H9 (cell line): ENCODE measurements around the gene LRP2BP. TPM values are rescaled to one million over a fixed set of nuclear protein-coding genes. Genes with fewer than 3 reads are reported as not detected.

Experiments
- DNase-seq: peaks from one replicate; pipeline ENCODE4 v3.0.0-alpha.2; 2017
- H2AFZ ChIP-seq: one replicate; pipeline ENCODE4 v1.6.1; 2013; ENCODE audit warnings: mild to moderate bottlenecking, low read length, control low read depth, moderate library complexity
- H2AK5ac ChIP-seq: 2 replicates; pipeline ENCODE4 v1.6.1; 2013; ENCODE audit warnings: low read length, control low read depth, mixed read lengths; ENCODE audit not compliant: insufficient read length
- H2BK120ac ChIP-seq: one replicate; pipeline ENCODE4 v1.6.1; 2013; ENCODE audit warnings: low read depth, mild to moderate bottlenecking, low read length, control low read depth, inconsistent platforms; ENCODE audit not compliant: poor library complexity, severe bottlenecking
- H2BK12ac ChIP-seq: 2 replicates; pipeline ENCODE4 v1.6.1; 2013; ENCODE audit warnings: low read length, control low read depth, mixed read lengths, low read depth; ENCODE audit not compliant: insufficient read length
- H2BK15ac ChIP-seq: 2 replicates; pipeline ENCODE4 v1.6.1; 2013; ENCODE audit warnings: low read depth, low read length, control low read depth
- H2BK20ac ChIP-seq: one replicate; pipeline ENCODE4 v1.6.1; 2013; ENCODE audit warnings: low read depth, mild to moderate bottlenecking, low read length, control low read depth, inconsistent platforms; ENCODE audit not compliant: poor library complexity, severe bottlenecking
- H2BK5ac ChIP-seq: 2 replicates; pipeline ENCODE4 v1.6.1; 2013; ENCODE audit warnings: low read length, control low read depth, mixed read lengths; ENCODE audit not compliant: insufficient read length
- H3K14ac ChIP-seq: 2 replicates; pipeline ENCODE4 v1.6.1; 2013; ENCODE audit warnings: low read length, control low read depth; ENCODE audit not compliant: insufficient read depth
- H3K18ac ChIP-seq: 2 replicates; pipeline ENCODE4 v1.6.1; 2013; ENCODE audit warnings: low read depth, mild to moderate bottlenecking, mixed read lengths, low read length, control low read depth; ENCODE audit not compliant: insufficient read length
- H3K23ac ChIP-seq: 2 replicates; pipeline ENCODE4 v1.6.1; 2013; ENCODE audit warnings: low read length, control low read depth, mixed read lengths, low read depth; ENCODE audit not compliant: insufficient read length
- H3K23me2 ChIP-seq: 2 replicates; pipeline ENCODE4 v1.6.1; 2013; ENCODE audit warnings: low read depth, mild to moderate bottlenecking, mixed read lengths, low read length, control low read depth; ENCODE audit not compliant: insufficient read length, poor library complexity, severe bottlenecking
- H3K27ac ChIP-seq: 2 replicates; pipeline ENCODE4 v1.5.1; 2013; ENCODE audit warnings: low read length, control low read depth, mixed read lengths, low read depth; ENCODE audit not compliant: insufficient read length
- H3K27me3 ChIP-seq: 2 replicates; pipeline ENCODE4 v1.6.1; 2013; ENCODE audit warnings: low read length, control low read depth, inconsistent platforms; ENCODE audit not compliant: insufficient read depth
- H3K4ac ChIP-seq: 2 replicates; pipeline ENCODE4 v1.6.1; 2013; ENCODE audit warnings: low read depth, mild to moderate bottlenecking, control low read depth, inconsistent platforms, low read length, moderate library complexity
- H3K4me1 ChIP-seq: 2 replicates; pipeline ENCODE4 v1.6.1; 2013; ENCODE audit warnings: low read length, control low read depth, inconsistent platforms; ENCODE audit not compliant: insufficient read depth
- H3K4me2 ChIP-seq: 2 replicates; pipeline ENCODE4 v1.6.1; 2013; ENCODE audit warnings: low read length, control low read depth, mixed read lengths; ENCODE audit not compliant: insufficient read length, insufficient read depth
- H3K56ac ChIP-seq: 2 replicates; pipeline ENCODE4 v1.6.1; 2013; ENCODE audit warnings: low read depth, mild to moderate bottlenecking, mixed read lengths, low read length, control low read depth; ENCODE audit not compliant: insufficient read length
- H3K79me1 ChIP-seq: 2 replicates; pipeline ENCODE4 v1.6.1; 2013; ENCODE audit warnings: low read depth, mild to moderate bottlenecking, moderate library complexity, low read length, control low read depth, inconsistent platforms; ENCODE audit not compliant: insufficient read depth, poor library complexity, severe bottlenecking
- H3K79me2 ChIP-seq: 2 replicates; pipeline ENCODE4 v1.6.1; 2013; ENCODE audit warnings: low read length, control low read depth, inconsistent platforms; ENCODE audit not compliant: insufficient read depth
- H3K9ac ChIP-seq: 2 replicates; pipeline ENCODE4 v1.6.1; 2013; ENCODE audit warnings: low read length, control low read depth, mixed read lengths; ENCODE audit not compliant: insufficient read length; ENCODE audit errors: extremely low read depth
- H3K9me3 ChIP-seq: one replicate; pipeline ENCODE4 v1.6.1; 2013; ENCODE audit warnings: low read depth, low read length, inconsistent platforms; ENCODE audit not compliant: control insufficient read depth
- H3T11ph ChIP-seq: one replicate; pipeline ENCODE4 v1.6.1; 2013; ENCODE audit warnings: mild to moderate bottlenecking, low read length, control low read depth, inconsistent platforms
- H4K20me1 ChIP-seq: one replicate; pipeline ENCODE4 v1.6.1; 2013; ENCODE audit not compliant: control insufficient read depth, insufficient read length, insufficient read depth
- H4K5ac ChIP-seq: 2 replicates; pipeline ENCODE4 v1.6.1; 2013; ENCODE audit warnings: low read depth, mild to moderate bottlenecking, mixed read lengths, low read length, control low read depth; ENCODE audit not compliant: insufficient read length
- H4K8ac ChIP-seq: replicated peaks from 2 replicates; pipeline ENCODE4 v1.6.1; 2013; ENCODE audit warnings: low read length, control low read depth, mixed read lengths, low read depth; ENCODE audit not compliant: insufficient read length
- H4K91ac ChIP-seq: 2 replicates; pipeline ENCODE4 v1.6.1; 2013; ENCODE audit warnings: low read depth, mild to moderate bottlenecking, moderate library complexity, mixed read lengths, low read length, control low read depth; ENCODE audit not compliant: insufficient read length
- H3K27ac Mint-ChIP-seq, 3 experiments: 2 replicates in 2 of 3; 3 replicates in 1 of 3; pipeline ENCODE4 v1.8.0; 2020 to 2021; ENCODE audit warnings: mixed read lengths in 3 of 3, mild to moderate bottlenecking in 1 of 3, moderate library complexity in 1 of 3
- H3K27me3 Mint-ChIP-seq: 2 replicates; pipeline ENCODE4 v1.8.0; 2021; ENCODE audit warnings: low read depth, mild to moderate bottlenecking, moderate library complexity, mixed read lengths
- H3K36me3 Mint-ChIP-seq, 3 experiments: 2 replicates in 2 of 3; 3 replicates in 1 of 3; pipeline ENCODE4 v1.8.0; 2020 to 2021; ENCODE audit warnings: low read depth in 3 of 3, mixed read lengths in 3 of 3; ENCODE audit not compliant: insufficient read depth in 1 of 3
- H3K4me1 Mint-ChIP-seq, 2 experiments: 2 replicates each; pipeline ENCODE4 v1.8.0; 2020; ENCODE audit warnings: mixed read lengths in 2 of 2
- H3K4me3 Mint-ChIP-seq, 2 experiments: 2 replicates in 1 of 2; 3 replicates in 1 of 2; pipeline ENCODE4 v1.8.0; 2020 to 2021; ENCODE audit warnings: mild to moderate bottlenecking in 2 of 2, mixed read lengths in 2 of 2, moderate library complexity in 1 of 2
- H3K9me3 Mint-ChIP-seq, 2 experiments: 2 replicates in 1 of 2; 3 replicates in 1 of 2; pipeline ENCODE4 v1.8.0; 2020; ENCODE audit warnings: mild to moderate bottlenecking in 2 of 2, mixed read lengths in 2 of 2, moderate library complexity in 1 of 2
- CTCF ChIP-seq: fragments of 200-600 bp; sonication (generic); conservative IDR thresholded peaks from 3 replicates; pipeline ENCODE4 v1.8.0; 2021; ENCODE audit warnings: antibody characterized with exemption, mild to moderate bottlenecking
- total RNA-seq: library from RNA; stranded (reverse); gene quantifications from 2 replicates; pipeline ENCODE4 v1.2.1, GENCODE V29; 2021

LRP2BP gene
- total RNA-seq, 1 experiment from 2014 or later: 0.46 TPM

GRCh38 chr4:185416955-185417354 lies 21.2 kb upstream of the LRP2BP start:
- no peak overlapping the region for H3K4me3 Mint-ChIP-seq
- Histone ChIP-seq H3K4me2 (no peak overlapping the region), H2BK5ac (no peak overlapping the region), H3K56ac (no peak overlapping the region), H3K23ac (no peak overlapping the region), H3K18ac (no peak overlapping the region), H3K79me2 (no peaks in the 10 kb centered on the region), H3T11ph (no peak overlapping the region), H4K91ac (no peak overlapping the region), H3K79me1 (no peaks in the 10 kb centered on the region), H4K20me1 (no peaks in the 10 kb centered on the region), H3K14ac (no peak overlapping the region), H3K9me3 (no peaks in the 10 kb centered on the region), H3K9ac (no peak overlapping the region), H2BK15ac (no peak overlapping the region), H2BK12ac (no peak overlapping the region), H3K27me3 (no peaks in the 10 kb centered on the region), H3K27ac (no peak overlapping the region), H2BK20ac (no peak overlapping the region), H4K5ac (no peak overlapping the region), H3K4me1 (no peaks in the 10 kb centered on the region), H3K4ac (no peak overlapping the region), H3K23me2 (no peaks in the 10 kb centered on the region), H2BK120ac (no peak overlapping the region), H2AFZ (no peak overlapping the region), H2AK5ac (no peak overlapping the region), H4K8ac (no peak overlapping the region)
- no peaks in the 10 kb centered on the region for H3K27me3 Mint-ChIP-seq
- no peak for DNase-seq
- H3K27ac Mint-ChIP-seq: no peak overlapping the region
- H3K36me3 Mint-ChIP-seq: peaks cover 2 to 57% (median 42%) of the 10 kb centered on the region in 3 experiments; a peak in 6 of 7 replicates
- no peak for TF ChIP-seq CTCF
- H3K9me3 Mint-ChIP-seq: no peaks in the 10 kb centered on the region
- no peaks in the 10 kb centered on the region for H3K4me1 Mint-ChIP-seq
